SK-N-SH (cell line): Measurements from ENCODE around the gene CDKAL1. TPM values are rescaled to one million over a fixed set of nuclear protein-coding genes. Genes with fewer than 3 reads are reported as not detected.

Source experiments
- CTCF ChIA-PET: fragments of 300-600, 350-600 bp; formaldehyde crosslinking; extraction: SDS; loops from one replicate; lab custom pipeline; 2021; lab: Yijun Ruan, JAX
- POLR2A ChIA-PET: fragments of 350-600 bp; sonication (Branson Sonifier 250); formaldehyde crosslinking; extraction: SDS; loops from one replicate; lab custom pipeline; 2020; ENCODE audit warnings: antibody characterized with exemption, inconsistent platforms; lab: Yijun Ruan, JAX
- DNase-seq: peaks from one replicate; pipeline ENCODE4 v3.0.0; 2012
- H2AFZ ChIP-seq: fragments of 200-600 bp; sonication (generic); 2 replicates; pipeline ENCODE4 v1.8.1; 2016; ENCODE audit warnings: antibody characterized with exemption, mild to moderate bottlenecking, low read depth
- H3F3A ChIP-seq: fragments of 200-600 bp; sonication (generic); replicated peaks from 2 replicates; pipeline ENCODE3; 2016; ENCODE audit warnings: antibody characterized with exemption, mild to moderate bottlenecking; ENCODE audit not compliant: insufficient read depth
- H3K27ac ChIP-seq, 2 experiments: fragments of 200-500 bp in 1 of 2; fragments of 200-600 bp in 1 of 2; sonication (Bioruptor generic) in 1 of 2; sonication (generic), shearing (Covaris generic) in 1 of 2; 2 replicates each; pipeline versions ENCODE4 v1.5.1 to v1.6.1; 2014 to 2016; ENCODE audit warnings: low read depth in 2 of 2, inconsistent platforms in 1 of 2, low read length in 1 of 2, mild to moderate bottlenecking in 1 of 2, mixed read lengths in 1 of 2
- H3K27me3 ChIP-seq: fragments of 200-600 bp; sonication (generic), shearing (Covaris generic); 2 replicates; pipeline ENCODE4 v1.6.1; 2016; ENCODE audit warnings: mixed run types; ENCODE audit not compliant: insufficient read depth
- H3K36me3 ChIP-seq, 2 experiments: fragments of 200-500 bp in 1 of 2; fragments of 200-600 bp in 1 of 2; sonication (Bioruptor generic) in 1 of 2; sonication (generic) in 1 of 2; replicated peaks in 1 of 2; 2 replicates each; pipeline versions ENCODE3 to v1.5.1; 2014 to 2016; ENCODE audit warnings: low read length in 1 of 2, mild to moderate bottlenecking in 1 of 2; ENCODE audit not compliant: insufficient read depth in 2 of 2, control insufficient read depth in 1 of 2
- H3K4me1 ChIP-seq, 2 experiments: fragments of 200-500 bp in 1 of 2; fragments of 200-600 bp in 1 of 2; sonication (Bioruptor generic) in 1 of 2; sonication (generic), shearing (Covaris generic) in 1 of 2; 2 replicates each; pipeline versions ENCODE4 v1.5.1 to v1.6.1; 2014 to 2016; ENCODE audit warnings: low read depth in 1 of 2, low read length in 1 of 2, mixed run types in 1 of 2; ENCODE audit not compliant: insufficient read depth in 2 of 2, control insufficient read depth in 1 of 2
- H3K4me2 ChIP-seq: fragments of 200-600 bp; sonication (generic), shearing (Covaris generic); 2 replicates; pipeline ENCODE4 v1.6.1; 2017; ENCODE audit warnings: mixed run types
- H3K4me3 ChIP-seq, 2 experiments: fragments of 200-500 bp in 1 of 2; fragments of 200-600 bp in 1 of 2; sonication (Bioruptor generic) in 1 of 2; sonication (generic), shearing (Covaris generic) in 1 of 2; 2 replicates each; pipeline versions ENCODE4 v1.5.1 to v1.8.1; 2014 to 2016; ENCODE audit warnings: low read depth in 2 of 2, inconsistent platforms in 1 of 2, low read length in 1 of 2, mild to moderate bottlenecking in 1 of 2, mixed read lengths in 1 of 2, moderate library complexity in 1 of 2
- H3K79me2 ChIP-seq: fragments of 200-600 bp; sonication (generic); 2 replicates; pipeline ENCODE4 v1.8.1; 2017; ENCODE audit warnings: mild to moderate bottlenecking; ENCODE audit not compliant: insufficient read depth
- H3K9ac ChIP-seq: fragments of 200-600 bp; sonication (generic); 2 replicates; pipeline ENCODE4 v1.6.1; 2017; ENCODE audit warnings: mixed run types
- H3K9me2 ChIP-seq: fragments of 200-600 bp; sonication (generic); 2 replicates; pipeline ENCODE4 v1.6.1; 2017; ENCODE audit warnings: mixed run types
- H3K9me3 ChIP-seq: fragments of 200-600 bp; sonication (generic); 2 replicates; pipeline ENCODE4 v1.6.1; 2017; ENCODE audit warnings: mixed run types, mild to moderate bottlenecking, moderate library complexity
- H4K20me1 ChIP-seq: fragments of 200-600 bp; sonication (generic); 2 replicates; pipeline ENCODE4 v1.6.1; 2017; ENCODE audit warnings: mild to moderate bottlenecking, mixed run types; ENCODE audit not compliant: insufficient read depth
- CHD2 ChIP-seq: fragments of 150-350 bp; IDR thresholded peaks from 2 replicates; pipeline ENCODE4 v1.6.1; 2018; ENCODE audit warnings: low read length; ENCODE audit not compliant: partially characterized antibody
- CTCF ChIP-seq: fragments of 200-600 bp; sonication (generic); IDR thresholded peaks from 2 replicates; pipeline ENCODE4 v1.6.1; 2017; ENCODE audit warnings: antibody characterized with exemption, mild to moderate bottlenecking, moderate library complexity
- ELF1 ChIP-seq: IDR thresholded peaks from 2 replicates; pipeline ENCODE4 v1.4.0; 2012
- FOXM1 ChIP-seq: IDR thresholded peaks from 2 replicates; pipeline ENCODE4 v1.4.0; 2012; ENCODE audit warnings: low read depth, mild to moderate bottlenecking
- GABPA ChIP-seq: IDR thresholded peaks from 2 replicates; pipeline ENCODE4 v1.4.0; 2012; ENCODE audit warnings: low read depth, mild to moderate bottlenecking
- GATA2 ChIP-seq: sonication (generic); formaldehyde crosslinking; IDR thresholded peaks from 2 replicates; pipeline ENCODE4 v1.5.0; 2020; ENCODE audit warnings: mild to moderate bottlenecking, missing genetic modification reagents
- IRF3 ChIP-seq: fragments of 150-350 bp; IDR thresholded peaks from 2 replicates; pipeline ENCODE4 v1.6.1; 2016; ENCODE audit warnings: mild to moderate bottlenecking, low read depth, low read length
- JUND ChIP-seq: IDR thresholded peaks from 2 replicates; pipeline ENCODE4 v1.4.0; 2012
- MEF2A ChIP-seq: IDR thresholded peaks from 2 replicates; pipeline ENCODE4 v1.4.0; 2012; ENCODE audit warnings: low read depth, borderline replicate concordance
- NFIC ChIP-seq: IDR thresholded peaks from 2 replicates; pipeline ENCODE4 v1.4.0; 2012; ENCODE audit warnings: borderline replicate concordance
- NRF1 ChIP-seq: IDR thresholded peaks from 2 replicates; pipeline ENCODE4 v1.6.1; 2012; ENCODE audit warnings: low read depth, mild to moderate bottlenecking, low read length
- POLR2AphosphoS5 ChIP-seq: IDR thresholded peaks from 2 replicates; pipeline ENCODE4 v1.6.1; 2012; ENCODE audit warnings: low read depth, low read length
- RAD21 ChIP-seq: IDR thresholded peaks from 2 replicates; pipeline ENCODE4 v1.6.1; 2012; ENCODE audit warnings: mild to moderate bottlenecking, low read length
- REST ChIP-seq: IDR thresholded peaks from 2 replicates; pipeline ENCODE4 v1.6.1; 2012; ENCODE audit warnings: mild to moderate bottlenecking, low read depth, low read length, moderate library complexity
- SMC3 ChIP-seq: IDR thresholded peaks from 2 replicates; pipeline ENCODE4 v1.6.1; 2012; ENCODE audit warnings: low read depth, low read length, improper control_type of control experiment
- TCF12 ChIP-seq: IDR thresholded peaks from 2 replicates; pipeline ENCODE4 v1.4.0; 2012
- USF1 ChIP-seq: IDR thresholded peaks from 2 replicates; pipeline ENCODE4 v1.4.0; 2012; ENCODE audit warnings: low read depth, borderline replicate concordance
- USF2 ChIP-seq: fragments of 150-350 bp; IDR thresholded peaks from 2 replicates; pipeline ENCODE4 v1.6.1; 2017; ENCODE audit warnings: antibody characterized with exemption, low read length, low read depth, borderline replicate concordance
- YY1 ChIP-seq: IDR thresholded peaks from 2 replicates; pipeline ENCODE4 v1.4.0; 2012; ENCODE audit warnings: low read depth, mild to moderate bottlenecking
- ZBTB33 ChIP-seq: IDR thresholded peaks from 2 replicates; pipeline ENCODE4 v1.4.0; 2012; ENCODE audit warnings: low read depth, borderline replicate concordance
- WGBS: methylation state at CpG from one replicate; pipeline ENCODE4 v1.1.6; 2017; ENCODE audit warnings: low lambda C conversion rate; 5-methylcytosine and 5-hydroxymethylcytosine counted together
- polyA plus RNA-seq, 3 experiments: library from polyadenylated mRNA; depleted of rRNA; stranded (reverse); fragments of >200 nt; gene quantifications; 2 replicates each; pipeline ENCODE4 v1.2.3, GENCODE V29; 2012

The CDKAL1 gene
- polyA plus RNA-seq, 1 of the 3 experiments (the other 2 are of a cell fraction): 2.6 TPM

- CTCF ChIA-PET: no interaction called here
- H3F3A ChIP-seq: peaks cover 6% of the 10 kb centered on the region
- no peaks in the 10 kb centered on the region for H3K9me2 ChIP-seq
- WGBS: 93% methylated on average over 2 of the region's 2 CpGs
- H4K20me1 ChIP-seq: no peaks in the 10 kb centered on the region
- TF ChIP-seq YY1 (no peak), POLR2AphosphoS5 (no peak), NFIC (no peak), ZBTB33 (no peak), GATA2 (CRISPR knock-in tag) (no peak), USF1 (no peak), CHD2 (no peak), NRF1 (no peak), JUND (no peak), MEF2A (no peak), REST (no peak), GABPA (no peak), SMC3 (no peak), USF2 (no peak), FOXM1 (no peak), RAD21 (no peak), IRF3 (no peak), ELF1 (no peak), TCF12 (no peak), CTCF (no peak)
- no peaks in the 10 kb centered on the region for H3K27me3 ChIP-seq
- no peaks in the 10 kb centered on the region for H3K79me2 ChIP-seq
- no peaks in the 10 kb centered on the region for H3K4me1 ChIP-seq
- H3K9ac ChIP-seq: no peak overlapping the region
- no peak overlapping the region for H2AFZ ChIP-seq
- no peaks in the 10 kb centered on the region; the same call in 1 of the 2 replicates for H3K9me3 ChIP-seq
- H3K4me3 ChIP-seq: no peak overlapping the region
- no peak for DNase-seq
- no peaks in the 10 kb centered on the region for H3K36me3 ChIP-seq
- POLR2A ChIA-PET: no interaction called here
- H3K4me2 ChIP-seq: no peak overlapping the region
- H3K27ac ChIP-seq: no peak overlapping the region
Observed at GRCh38 chr6:20885076-20885475, 350.8 kb downstream of the CDKAL1 start.
